Body of pancreas (tissue), 4 donors: ENCODE data around the gene RBX1.

Experiments used
- POLR2A ChIP-seq, 3 donors: fragments of 450-650 bp; IDR thresholded peaks; one replicate each; pipeline ENCODE4 v1.6.1; 2016; ENCODE audit warnings: antibody characterized with exemption in 3 of 3, mild to moderate bottlenecking in 2 of 3
- TF ChIP-seq, protein P1 (sequence below), 7 experiments: fragments of 450-650 bp in 4 of 7; fragments of 200-600 bp in 3 of 7; sonication (generic) in 3 of 7; IDR thresholded peaks; one replicate each; pipeline ENCODE4 v1.5.1; 2016 to 2019; ENCODE audit warnings: antibody characterized with exemption in 7 of 7

GRCh38 chr22:41022470-41023298 lies 71.5 kb downstream of the RBX1 start:
- TF ChIP-seq, protein P1, sequence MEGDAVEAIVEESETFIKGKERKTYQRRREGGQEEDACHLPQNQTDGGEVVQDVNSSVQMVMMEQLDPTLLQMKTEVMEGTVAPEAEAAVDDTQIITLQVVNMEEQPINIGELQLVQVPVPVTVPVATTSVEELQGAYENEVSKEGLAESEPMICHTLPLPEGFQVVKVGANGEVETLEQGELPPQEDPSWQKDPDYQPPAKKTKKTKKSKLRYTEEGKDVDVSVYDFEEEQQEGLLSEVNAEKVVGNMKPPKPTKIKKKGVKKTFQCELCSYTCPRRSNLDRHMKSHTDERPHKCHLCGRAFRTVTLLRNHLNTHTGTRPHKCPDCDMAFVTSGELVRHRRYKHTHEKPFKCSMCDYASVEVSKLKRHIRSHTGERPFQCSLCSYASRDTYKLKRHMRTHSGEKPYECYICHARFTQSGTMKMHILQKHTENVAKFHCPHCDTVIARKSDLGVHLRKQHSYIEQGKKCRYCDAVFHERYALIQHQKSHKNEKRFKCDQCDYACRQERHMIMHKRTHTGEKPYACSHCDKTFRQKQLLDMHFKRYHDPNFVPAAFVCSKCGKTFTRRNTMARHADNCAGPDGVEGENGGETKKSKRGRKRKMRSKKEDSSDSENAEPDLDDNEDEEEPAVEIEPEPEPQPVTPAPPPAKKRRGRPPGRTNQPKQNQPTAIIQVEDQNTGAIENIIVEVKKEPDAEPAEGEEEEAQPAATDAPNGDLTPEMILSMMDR (IDR thresholded peaks at IDR 0.05): peak in 1 of 7 experiments; percentile 13
- TF ChIP-seq POLR2A (IDR thresholded peaks at IDR 0.05): peak; percentile 70 to 87 (median 84)
